NCI-H1105 treated with DMSO at 0.1 percent for 48 hours (cell line): Measurements from ENCODE around the gene CCR8.
"Not testable (repeated sequence)": the region's sequence is repeated elsewhere in the genome, so short reads cannot be mapped to it uniquely, and the experiment has no call there.

Experiments used
- DNase-seq: peaks from one replicate; lab custom pipeline; 2025; lab: John Stamatoyannopoulos, UW

Gene CCR8

GRCh38 chr3:39315420-39315819 lies 14.1 kb upstream of the CCR8 start:
- no peak for DNase-seq

GRCh38 chr3:39317571-39318169 lies 11.8 kb upstream of the CCR8 start:
- DNase-seq = no peak

- DNase-seq = no peak
These were observed 11.2 kb upstream of the CCR8 start for GRCh38 chr3:39318301-39318700.

- no peak for DNase-seq
These were observed 10.3 kb upstream of the CCR8 start for GRCh38 chr3:39319249-39319648.

GRCh38 chr3:39321574-39321983 lies 7.9 kb upstream of the CCR8 start:
- not testable (repeated sequence) for DNase-seq

DNA sequence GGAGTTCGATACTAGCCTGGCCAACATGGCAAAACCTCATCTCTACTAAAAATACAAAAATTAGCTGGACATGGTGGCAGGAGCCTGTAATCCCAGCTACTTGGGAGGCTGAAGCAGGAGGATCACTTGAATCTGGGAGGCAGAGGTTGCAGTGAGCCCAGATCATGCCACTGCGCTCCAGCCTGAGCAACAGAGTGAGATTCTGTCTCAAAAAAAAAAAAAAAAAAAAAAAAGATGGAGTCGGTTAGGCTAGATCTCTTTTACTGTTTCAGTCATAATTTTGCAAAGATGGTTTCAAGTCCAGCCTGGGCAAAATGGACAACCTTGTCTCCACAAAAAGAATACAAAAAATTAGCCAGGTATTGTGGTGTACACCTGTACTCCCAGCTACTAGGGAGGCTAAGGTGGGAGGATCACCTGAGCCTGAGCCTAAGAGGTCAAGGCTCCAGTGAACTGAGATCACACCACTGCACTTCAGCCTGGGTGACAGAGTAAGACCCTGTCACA lies 7.2 kb upstream of the CCR8 start:
- DNase-seq = not testable (repeated sequence)

GRCh38 chr3:39322936-39323335 lies 6.6 kb upstream of the CCR8 start:
- DNase-seq = no peak

GRCh38 chr3:39323494-39323893 lies 6.0 kb upstream of the CCR8 start:
- no peak for DNase-seq

GRCh38 chr3:39325236-39325635 lies 4.3 kb upstream of the CCR8 start:
- DNase-seq = no peak

DNA sequence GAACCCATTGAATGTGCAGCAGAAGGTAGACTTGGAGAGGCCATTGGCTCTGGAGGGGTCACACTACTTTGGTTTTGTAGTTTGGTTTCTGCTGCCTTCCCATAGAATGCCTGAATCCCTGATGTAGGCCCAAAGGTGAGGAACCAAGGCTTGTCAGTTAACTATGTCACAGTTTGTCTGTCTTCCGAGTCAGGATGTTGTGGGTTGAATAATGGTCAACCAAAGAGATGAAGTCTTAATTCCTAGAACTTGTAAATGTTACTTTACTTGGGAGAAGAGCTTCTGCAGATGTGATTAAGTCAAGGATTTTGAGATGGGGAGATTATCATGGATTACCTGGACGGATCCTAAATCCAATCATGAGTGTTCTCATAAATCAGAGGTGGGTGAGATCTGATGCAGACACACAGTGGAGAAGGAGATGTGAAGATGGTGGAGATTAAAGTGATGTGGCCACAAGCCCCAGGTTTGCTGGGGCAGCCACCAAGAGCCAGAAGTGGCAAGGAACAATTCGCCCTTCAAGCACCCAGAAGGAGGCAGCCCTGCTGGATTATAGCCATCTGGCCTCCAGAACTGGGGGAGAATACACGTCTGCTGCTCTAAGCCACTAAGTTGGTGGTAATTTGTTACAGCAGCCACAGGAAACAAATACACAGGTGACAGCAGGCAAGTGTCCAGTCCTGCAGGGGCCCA lies 2.3 kb upstream of the CCR8 start:
- DNase-seq = no peak

- DNase-seq = no peak
These were observed 1.7 kb upstream of the CCR8 start for GRCh38 chr3:39327746-39328349.

DNA sequence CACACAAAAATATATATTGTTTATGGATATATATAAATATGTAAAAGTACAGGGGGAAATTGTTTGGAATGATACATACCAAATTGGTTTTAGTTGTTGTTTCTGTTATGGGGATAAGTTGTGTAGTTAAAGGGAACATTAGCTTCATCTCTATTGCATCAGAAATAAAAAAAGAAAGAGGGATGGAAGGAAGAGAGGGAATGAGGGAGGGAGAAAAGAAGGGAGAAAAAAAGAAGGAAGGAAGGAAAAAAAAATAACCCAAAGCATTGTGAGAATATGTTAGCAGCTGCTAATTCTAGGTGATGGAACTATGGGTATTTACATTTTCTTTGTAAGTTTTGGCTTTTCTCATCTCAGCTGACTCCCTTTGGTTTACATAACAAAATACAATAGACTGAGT lies 1.3 kb downstream of the CCR8 start:
- DNase-seq = no peak

GRCh38 chr3:39332525-39332924 lies 3.0 kb downstream of the CCR8 start:
- no peak for DNase-seq

- DNase-seq = no peak
These were observed 4.1 kb downstream of the CCR8 start for GRCh38 chr3:39333607-39334006.

- no peak for DNase-seq
These were observed 4.7 kb downstream of the CCR8 start for GRCh38 chr3:39334205-39334604.

DNA sequence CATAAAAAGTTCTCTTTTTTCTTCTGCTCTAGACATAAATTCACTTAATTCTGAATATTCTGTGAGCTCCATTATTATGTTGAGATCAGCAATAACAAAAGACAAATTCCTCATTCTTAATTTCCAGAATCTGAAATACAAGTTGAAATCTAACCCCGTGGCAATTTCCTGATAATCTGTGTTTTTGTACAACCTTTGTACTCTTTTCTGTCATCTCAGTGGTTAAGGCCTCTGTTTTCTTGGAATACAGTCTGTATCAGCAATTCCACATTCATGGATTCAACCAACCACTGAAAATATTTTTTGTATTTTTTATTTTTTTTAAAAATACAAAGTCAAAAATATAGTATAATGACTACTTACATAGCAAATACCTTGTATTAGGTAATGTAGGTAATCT lies 8.7 kb downstream of the CCR8 start:
- no peak for DNase-seq

GRCh38 chr3:39339086-39339485 lies 9.6 kb downstream of the CCR8 start:
- no peak for DNase-seq

- no peak for DNase-seq
These were observed 13.7 kb downstream of the CCR8 start for GRCh38 chr3:39343076-39343717.

GRCh38 chr3:39343760-39344159 lies 14.3 kb downstream of the CCR8 start:
- no peak for DNase-seq

DNA sequence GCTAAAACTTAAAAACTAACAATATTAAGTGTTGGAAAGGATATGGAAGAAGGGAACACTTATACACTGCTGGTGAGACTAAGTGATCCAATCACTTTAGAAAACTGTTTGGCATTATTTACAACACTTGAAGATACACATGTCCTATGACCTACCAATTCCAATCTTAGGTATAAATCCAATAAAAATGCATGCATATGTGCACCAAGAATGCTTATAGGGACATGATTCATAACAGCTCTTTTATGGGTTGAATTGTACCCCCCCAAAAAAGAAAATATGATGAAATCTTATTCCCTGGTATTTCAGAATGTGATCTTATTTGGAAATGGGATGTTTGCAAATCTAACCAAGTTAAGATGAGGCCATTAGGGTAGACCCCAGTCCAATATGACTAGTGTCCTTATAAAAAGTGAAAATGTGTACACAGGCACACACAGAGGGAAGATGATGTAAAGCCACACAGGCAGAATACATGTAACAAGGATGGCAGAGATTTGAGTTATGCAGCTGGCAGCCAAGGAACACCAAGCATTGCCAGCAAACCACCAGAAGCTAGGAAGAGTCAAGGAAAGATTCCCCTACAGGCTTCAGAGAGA lies 15.3 kb downstream of the CCR8 start:
- DNase-seq = no peak

GRCh38 chr3:39346785-39347585 lies 17.5 kb downstream of the CCR8 start:
- DNase-seq = no peak

DNA sequence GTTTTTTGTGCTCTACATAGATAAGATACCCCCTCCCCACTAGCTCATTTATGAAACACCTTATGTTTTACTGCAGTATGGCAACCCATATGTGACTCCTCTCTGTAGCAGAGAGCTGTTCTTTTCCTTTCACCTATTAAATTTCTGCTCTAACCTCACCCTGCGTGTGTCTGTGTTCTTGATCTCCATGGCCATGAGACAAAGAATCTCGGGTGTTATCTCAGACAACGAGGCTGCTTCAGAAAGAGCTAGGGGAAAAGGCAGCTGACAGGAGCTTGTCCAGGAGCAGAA lies 18.0 kb downstream of the CCR8 start:
- DNase-seq = no peak
